OCI-LY1 (cell line): Measurements from ENCODE around the gene MRPL53.

Experiments used
- H2AFZ ChIP-seq: fragments of 200-600 bp; sonication (generic), shearing (Covaris generic); 2 replicates; pipeline ENCODE4 v1.6.0; 2014; ENCODE audit warnings: antibody characterized with exemption, mild to moderate bottlenecking, low read length
- H3F3A ChIP-seq: fragments of 200-600 bp; sonication (generic), shearing (Covaris generic); 2 replicates; pipeline ENCODE4 v1.6.0; 2014; ENCODE audit warnings: mild to moderate bottlenecking, antibody characterized with exemption, low read length, moderate library complexity; ENCODE audit not compliant: insufficient read depth
- H3K27ac ChIP-seq: fragments of 200-600 bp; sonication (generic); 2 replicates; pipeline ENCODE4 v1.5.1; 2014; ENCODE audit warnings: low read length, mixed run types, mild to moderate bottlenecking, low read depth; ENCODE audit not compliant: poor library complexity, severe bottlenecking
- H3K27me3 ChIP-seq: fragments of 200-600 bp; sonication (generic); 2 replicates; pipeline ENCODE4 v1.6.0; 2014; ENCODE audit warnings: antibody characterized with exemption, mild to moderate bottlenecking, low read length, moderate library complexity; ENCODE audit not compliant: insufficient read depth
- H3K36me3 ChIP-seq: fragments of 200-600 bp; sonication (generic); 2 replicates; pipeline ENCODE4 v1.6.1; 2014; ENCODE audit warnings: mild to moderate bottlenecking, antibody characterized with exemption, low read length, moderate library complexity, mixed read lengths; ENCODE audit not compliant: insufficient read depth
- H3K4me1 ChIP-seq: fragments of 200-600 bp; sonication (generic); 2 replicates; pipeline ENCODE4 v1.5.1; 2014; ENCODE audit warnings: mild to moderate bottlenecking, low read length, moderate library complexity; ENCODE audit not compliant: insufficient read depth, severe bottlenecking
- H3K4me2 ChIP-seq: fragments of 200-600 bp; sonication (generic), shearing (Covaris generic); 2 replicates; pipeline ENCODE4 v1.6.1; 2014; ENCODE audit warnings: low read length
- H3K4me3 ChIP-seq: fragments of 200-600 bp; sonication (generic); 2 replicates; pipeline ENCODE4 v1.5.1; 2014; ENCODE audit warnings: low read length, low read depth, mild to moderate bottlenecking, mixed read lengths; ENCODE audit not compliant: poor library complexity, severe bottlenecking
- H3K79me2 ChIP-seq: fragments of 200-600 bp; shearing (Covaris generic); 2 replicates; pipeline ENCODE4 v1.6.1; 2016; ENCODE audit warnings: mixed run types, low read length, mixed read lengths; ENCODE audit not compliant: insufficient read depth
- H3K9ac ChIP-seq: fragments of 200-600 bp; sonication (generic), shearing (Covaris generic); 2 replicates; pipeline ENCODE4 v1.6.1; 2014; ENCODE audit warnings: mild to moderate bottlenecking, low read length, mixed read lengths
- H3K9me2 ChIP-seq: fragments of 200-600 bp; sonication (generic), shearing (Covaris generic); 2 replicates; pipeline ENCODE4 v1.6.1; 2014; ENCODE audit warnings: low read depth, mild to moderate bottlenecking, low read length, mixed read lengths
- H3K9me3 ChIP-seq: fragments of 200-600 bp; shearing (Covaris generic); 2 replicates; pipeline ENCODE4 v1.6.1; 2014; ENCODE audit warnings: low read length, mixed read lengths
- H4K20me1 ChIP-seq: fragments of 200-600 bp; sonication (generic), shearing (Covaris generic); 2 replicates; pipeline ENCODE4 v1.6.0; 2016; ENCODE audit warnings: mild to moderate bottlenecking, low read length; ENCODE audit not compliant: insufficient read depth
- EZH2 ChIP-seq: fragments of 200-600 bp; sonication (generic), shearing (Covaris generic); IDR thresholded peaks from 2 replicates; pipeline ENCODE4 v1.8.0; 2017; ENCODE audit warnings: borderline replicate concordance, mixed run types, mild to moderate bottlenecking, antibody characterized with exemption, low read length, moderate library complexity, mixed read lengths
- TF ChIP-seq, protein P1 (sequence below): fragments of 200-600 bp; sonication (generic), shearing (Covaris generic); IDR thresholded peaks from 2 replicates; pipeline ENCODE4 v1.5.1; 2017; ENCODE audit warnings: mild to moderate bottlenecking, antibody characterized with exemption, low read length, moderate library complexity, mixed read lengths

Gene MRPL53

GRCh38 chr2:74429487-74430451 lies 42.7 kb downstream of the MRPL53 start:
- Histone ChIP-seq H3K4me2 (no peak overlapping the region), H3K79me2 (no peaks in the 10 kb centered on the region), H3K27me3 (0 out of 2 replicates have a peak, but pooled peaks cover 4% of the 10 kb centered on the region), H3F3A (no peaks in the 10 kb centered on the region), H3K4me3 (no peak overlapping the region), H3K9me3 (no peaks in the 10 kb centered on the region), H3K36me3 (no peaks in the 10 kb centered on the region), H2AFZ (no peak overlapping the region), H3K27ac (no peak overlapping the region), H3K9ac (no peak overlapping the region), H3K9me2 (no peaks in the 10 kb centered on the region), H3K4me1 (no peaks in the 10 kb centered on the region), H4K20me1 (no peaks in the 10 kb centered on the region)
- TF ChIP-seq EZH2 = no peak
- TF ChIP-seq, protein P1, sequence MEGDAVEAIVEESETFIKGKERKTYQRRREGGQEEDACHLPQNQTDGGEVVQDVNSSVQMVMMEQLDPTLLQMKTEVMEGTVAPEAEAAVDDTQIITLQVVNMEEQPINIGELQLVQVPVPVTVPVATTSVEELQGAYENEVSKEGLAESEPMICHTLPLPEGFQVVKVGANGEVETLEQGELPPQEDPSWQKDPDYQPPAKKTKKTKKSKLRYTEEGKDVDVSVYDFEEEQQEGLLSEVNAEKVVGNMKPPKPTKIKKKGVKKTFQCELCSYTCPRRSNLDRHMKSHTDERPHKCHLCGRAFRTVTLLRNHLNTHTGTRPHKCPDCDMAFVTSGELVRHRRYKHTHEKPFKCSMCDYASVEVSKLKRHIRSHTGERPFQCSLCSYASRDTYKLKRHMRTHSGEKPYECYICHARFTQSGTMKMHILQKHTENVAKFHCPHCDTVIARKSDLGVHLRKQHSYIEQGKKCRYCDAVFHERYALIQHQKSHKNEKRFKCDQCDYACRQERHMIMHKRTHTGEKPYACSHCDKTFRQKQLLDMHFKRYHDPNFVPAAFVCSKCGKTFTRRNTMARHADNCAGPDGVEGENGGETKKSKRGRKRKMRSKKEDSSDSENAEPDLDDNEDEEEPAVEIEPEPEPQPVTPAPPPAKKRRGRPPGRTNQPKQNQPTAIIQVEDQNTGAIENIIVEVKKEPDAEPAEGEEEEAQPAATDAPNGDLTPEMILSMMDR = no peak

GRCh38 chr2:74428675-74429074 lies 43.8 kb downstream of the MRPL53 start:
- Histone ChIP-seq H3K9me2 (no peaks in the 10 kb centered on the region), H3K4me3 (no peak overlapping the region), H4K20me1 (no peaks in the 10 kb centered on the region), H3K79me2 (no peaks in the 10 kb centered on the region), H2AFZ (no peak overlapping the region), H3K9me3 (no peaks in the 10 kb centered on the region), H3K9ac (no peak overlapping the region), H3F3A (no peaks in the 10 kb centered on the region), H3K27me3 (0 out of 2 replicates have a peak, but pooled peaks cover 4% of the 10 kb centered on the region), H3K4me1 (no peaks in the 10 kb centered on the region), H3K4me2 (no peak overlapping the region), H3K27ac (no peak overlapping the region), H3K36me3 (no peaks in the 10 kb centered on the region)
- TF ChIP-seq, protein P1 = no peak
- TF ChIP-seq EZH2 = no peak

GRCh38 chr2:74427551-74427950 lies 44.9 kb downstream of the MRPL53 start:
- Histone ChIP-seq H3K27ac (no peak overlapping the region), H3K9me2 (no peaks in the 10 kb centered on the region), H3K9me3 (no peaks in the 10 kb centered on the region), H4K20me1 (no peaks in the 10 kb centered on the region), H3F3A (no peaks in the 10 kb centered on the region), H3K4me1 (no peaks in the 10 kb centered on the region), H3K4me2 (no peak overlapping the region), H3K9ac (no peak overlapping the region), H2AFZ (no peak overlapping the region), H3K79me2 (no peaks in the 10 kb centered on the region), H3K4me3 (no peak overlapping the region), H3K36me3 (no peaks in the 10 kb centered on the region), H3K27me3 (0 out of 2 replicates have a peak, but pooled peaks cover 2% of the 10 kb centered on the region)
- TF ChIP-seq EZH2 = no peak
- TF ChIP-seq, protein P1 = no peak
